GM20000 (cell line): Measurements from ENCODE around the gene NUP43.

Source experiments
- DNase-seq: peaks from one replicate; pipeline ENCODE4 v3.0.0; 2012; ENCODE audit warnings: low spot score
- CTCF ChIP-seq: IDR thresholded peaks from 2 replicates; pipeline ENCODE4 v1.5.1; 2012; ENCODE audit warnings: mild to moderate bottlenecking, control low read depth; ENCODE audit errors: extremely low read depth, missing control alignments

Gene NUP43

GRCh38 chr6:149723262-149723661 lies 23.1 kb downstream of the NUP43 start:
- no peak for DNase-seq
- no peak for TF ChIP-seq CTCF

GRCh38 chr6:149719531-149719930 lies 26.8 kb downstream of the NUP43 start:
- no peak for TF ChIP-seq CTCF
- DNase-seq = no peak

GRCh38 chr6:149717588-149718458 lies 28.5 kb downstream of the NUP43 start, which contains the start of gene LATS1:
TSS of gene LATS1 (minus strand) at chr6:149718101. CDS start at chr6:149702126, 15,975 bp downstream.
- DNase-seq = peak; percentile 92
- TF ChIP-seq CTCF = no peak

- TF ChIP-seq CTCF = no peak
- no peak for DNase-seq
Measured at GRCh38 chr6:149717255-149717587, 29.1 kb downstream of the NUP43 start.

GRCh38 chr6:149716181-149716963 lies 30.0 kb downstream of the NUP43 start:
- peak; percentile 54 for DNase-seq
- TF ChIP-seq CTCF = no peak

GRCh38 chr6:149714442-149714841 lies 31.9 kb downstream of the NUP43 start:
- no peak for TF ChIP-seq CTCF
- DNase-seq = no peak

- no peak for DNase-seq
- TF ChIP-seq CTCF = no peak
Measured at GRCh38 chr6:149711711-149712110, 34.6 kb downstream of the NUP43 start.
